ENCODE measurements around the gene ANKRD44. TPM values are rescaled to one million over a fixed set of nuclear protein-coding genes. Genes with fewer than 3 reads are reported as not detected.

Gene ANKRD44
- total RNA-seq, 1 experiment from 2014 or later: 0.68 TPM

DNA sequence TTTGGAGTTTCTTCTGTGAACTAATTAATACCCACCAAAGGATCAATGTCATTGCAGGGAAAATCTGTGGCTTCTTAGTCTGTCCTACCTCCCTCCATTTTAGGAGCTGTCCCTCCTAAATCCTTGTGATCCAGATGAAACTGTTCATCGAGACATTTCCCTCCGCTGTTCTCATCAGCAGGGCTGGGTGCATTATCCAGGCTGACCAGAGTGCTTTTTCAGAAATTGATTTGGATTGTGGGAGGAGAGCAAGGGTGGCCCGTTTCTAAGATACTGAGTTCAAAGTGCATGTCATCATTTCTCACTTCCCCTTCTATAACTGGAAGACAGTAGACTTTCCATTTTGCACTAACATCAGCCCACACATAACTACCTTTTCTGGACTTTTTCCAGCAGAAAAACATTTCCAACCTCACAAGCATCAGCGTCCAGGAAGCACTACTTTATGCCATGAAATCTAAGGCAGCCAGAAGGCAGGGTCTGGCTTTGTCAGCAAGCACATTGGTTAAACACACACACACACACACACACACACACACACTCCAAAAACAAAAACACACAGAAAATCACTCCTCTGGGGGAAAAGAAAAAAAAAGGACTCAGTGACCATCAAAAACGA lies 94.1 kb downstream of the ANKRD44 start:
- Mint-ChIP-seq H3K36me3 (no peaks in the 10 kb centered on the region), H3K4me1 (no peaks in the 10 kb centered on the region), H3K9me3 (no peaks in the 10 kb centered on the region), H3K27me3 (ENCODE audit: low read depth) (no peaks in the 10 kb centered on the region; the same call in 1 of the 2 replicates), H3K27ac (no peak overlapping the region), H3K4me3 (no peak overlapping the region)
- DNase-seq (ENCODE audit: low spot score): no peak
- no peak for TF ChIP-seq KAT7 (CRISPR knock-in tag; IDR thresholded peaks at IDR 0.05; ENCODE audit: borderline replicate concordance)
- TF ChIP-seq JAZF1 (CRISPR knock-in tag; IDR thresholded peaks at IDR 0.05): no peak
- no peak for ATAC-seq
- ChIA-PET POLR2A (no interaction called here), CTCF (no interaction called here)

GRCh38 chr2:197215748-197216360 lies 94.7 kb downstream of the ANKRD44 start:
- ATAC-seq (no peak), DNase-seq (ENCODE audit: low spot score) (no peak)
- TF ChIP-seq FOXJ3 (CRISPR knock-in tag; IDR thresholded peaks at IDR 0.05; ENCODE audit: borderline replicate concordance) (no peak), PRRX2 (CRISPR knock-in tag; IDR thresholded peaks at IDR 0.05) (no peak), NFYB (CRISPR knock-in tag; conservative IDR thresholded peaks at IDR 0.05; ENCODE audit: low read depth) (no peak), ZNF423 (CRISPR knock-in tag; IDR thresholded peaks at IDR 0.05) (no peak), ATF1 (CRISPR knock-in tag; IDR thresholded peaks at IDR 0.05) (no peak), ZMAT4 (CRISPR knock-in tag; IDR thresholded peaks at IDR 0.05) (no peak), GRHL2 (CRISPR knock-in tag; IDR thresholded peaks at IDR 0.05; ENCODE audit: insufficient replicate concordance, severe bottlenecking) (no peak), CREM (CRISPR knock-in tag; IDR thresholded peaks at IDR 0.05) (no peak), USF1 (CRISPR knock-in tag; IDR thresholded peaks at IDR 0.05) (no peak)
- ChIA-PET CTCF (no interaction called here), POLR2A (no interaction called here)
- no peaks in the 10 kb centered on the region for H3K4me1 Mint-ChIP-seq
- no peaks in the 10 kb centered on the region for H3K9me3 Mint-ChIP-seq
- no peaks in the 10 kb centered on the region for H3K36me3 Mint-ChIP-seq
- H3K4me3 Mint-ChIP-seq: no peak overlapping the region
- H3K27me3 Mint-ChIP-seq (ENCODE audit: low read depth): no peaks in the 10 kb centered on the region; the same call in 1 of the 2 replicates
- no peak overlapping the region for H3K27ac Mint-ChIP-seq

DNA sequence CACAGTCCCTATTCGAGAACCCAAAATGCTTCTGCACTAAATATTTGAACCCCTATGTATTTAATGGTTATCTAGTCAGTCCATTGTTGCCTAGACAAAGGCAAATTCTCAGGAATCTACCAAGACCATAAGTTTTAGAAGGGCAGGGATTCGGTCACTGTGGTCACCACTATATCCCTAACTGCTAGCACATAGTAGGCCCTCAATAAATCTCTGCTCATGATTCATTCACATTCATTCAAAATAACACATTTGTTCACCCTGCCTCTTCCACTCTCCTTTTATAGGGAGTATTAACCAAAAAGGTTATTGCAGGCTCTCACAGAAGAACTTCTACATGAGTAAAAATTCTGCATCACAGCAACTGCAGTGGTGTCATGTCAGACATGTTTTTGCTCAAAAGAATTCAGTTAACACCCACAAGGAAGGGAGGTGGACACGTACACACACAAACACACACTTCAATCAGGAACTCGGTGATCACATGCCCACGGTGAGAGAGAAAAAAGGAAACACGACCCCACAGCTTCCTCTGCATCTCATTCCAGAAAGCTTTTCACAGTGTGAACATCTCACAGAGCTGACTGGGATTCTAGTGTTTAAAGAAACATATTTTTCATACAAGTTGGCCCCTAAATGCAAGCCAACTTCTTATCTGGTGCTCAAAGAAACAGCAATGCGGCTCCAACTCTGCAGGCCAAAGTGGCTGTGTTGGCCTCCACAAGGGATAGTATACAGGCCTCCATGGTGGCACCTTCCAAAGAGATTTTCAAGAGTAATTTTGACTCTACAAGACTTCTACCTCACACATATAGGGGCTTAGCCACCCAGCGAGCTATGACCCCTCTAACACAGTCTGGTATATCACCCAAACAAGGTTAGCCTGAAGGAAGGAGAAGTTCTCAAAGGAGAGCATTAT lies 98.0 kb downstream of the ANKRD44 start:
- Mint-ChIP-seq H3K36me3 (no peaks in the 10 kb centered on the region), H3K4me1 (no peaks in the 10 kb centered on the region)
- CTCF ChIA-PET: no interaction called here
- TF ChIP-seq, protein P1, sequence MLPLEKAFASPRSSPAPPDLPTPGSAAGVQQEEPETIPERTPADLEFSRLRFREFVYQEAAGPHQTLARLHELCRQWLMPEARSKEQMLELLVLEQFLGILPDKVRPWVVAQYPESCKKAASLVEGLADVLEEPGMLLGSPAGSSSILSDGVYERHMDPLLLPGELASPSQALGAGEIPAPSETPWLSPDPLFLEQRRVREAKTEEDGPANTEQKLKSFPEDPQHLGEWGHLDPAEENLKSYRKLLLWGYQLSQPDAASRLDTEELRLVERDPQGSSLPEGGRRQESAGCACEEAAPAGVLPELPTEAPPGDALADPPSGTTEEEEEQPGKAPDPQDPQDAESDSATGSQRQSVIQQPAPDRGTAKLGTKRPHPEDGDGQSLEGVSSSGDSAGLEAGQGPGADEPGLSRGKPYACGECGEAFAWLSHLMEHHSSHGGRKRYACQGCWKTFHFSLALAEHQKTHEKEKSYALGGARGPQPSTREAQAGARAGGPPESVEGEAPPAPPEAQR (CRISPR knock-in tag; IDR thresholded peaks at IDR 0.05): no peak
- no peak for TF ChIP-seq HMGA2 (CRISPR knock-in tag; IDR thresholded peaks at IDR 0.05)
- TF ChIP-seq HMGXB4 (CRISPR knock-in tag; IDR thresholded peaks at IDR 0.05): no peak
- no peak for TF ChIP-seq IRF1 (CRISPR knock-in tag; IDR thresholded peaks at IDR 0.05)
- no peak for TF ChIP-seq ZNF317 (CRISPR knock-in tag; IDR thresholded peaks at IDR 0.05; ENCODE audit: borderline replicate concordance, low read depth)
- TF ChIP-seq STAT6 (CRISPR knock-in tag; conservative IDR thresholded peaks at IDR 0.05; ENCODE audit: low read depth): no peak
- no peak for TF ChIP-seq SP1 (CRISPR knock-in tag; conservative IDR thresholded peaks at IDR 0.05)
- no peak for TF ChIP-seq TEAD4 (CRISPR knock-in tag; IDR thresholded peaks at IDR 0.05)
- TF ChIP-seq NFATC4 (CRISPR knock-in tag; IDR thresholded peaks at IDR 0.05): no peak
- TF ChIP-seq ZNF232 (CRISPR knock-in tag; IDR thresholded peaks at IDR 0.05): no peak
- TF ChIP-seq USF2 (CRISPR knock-in tag; IDR thresholded peaks at IDR 0.05): no peak
- no peak for TF ChIP-seq PRRX2 (CRISPR knock-in tag; IDR thresholded peaks at IDR 0.05)

More for the DNA sequence above, 98.0 kb downstream of the ANKRD44 start:
- POLR2A ChIA-PET: no interaction called here
- ATAC-seq (no peak), DNase-seq (ENCODE audit: low spot score) (no peak)
- Mint-ChIP-seq H3K27ac (no peak overlapping the region), H3K4me3 (no peak overlapping the region), H3K27me3 (ENCODE audit: low read depth) (no peaks in the 10 kb centered on the region; the same call in 1 of the 2 replicates), H3K9me3 (no peaks in the 10 kb centered on the region)
